ENCODE measurements around the gene CYGB. TPM values are rescaled to one million over a fixed set of nuclear protein-coding genes. Genes with fewer than 3 reads are reported as not detected.

Gene CYGB
- 1.1 and 2.0 TPM in 2 replicates for total RNA-seq (2014; rRNA removed; shearing (Covaris generic))

DNA sequence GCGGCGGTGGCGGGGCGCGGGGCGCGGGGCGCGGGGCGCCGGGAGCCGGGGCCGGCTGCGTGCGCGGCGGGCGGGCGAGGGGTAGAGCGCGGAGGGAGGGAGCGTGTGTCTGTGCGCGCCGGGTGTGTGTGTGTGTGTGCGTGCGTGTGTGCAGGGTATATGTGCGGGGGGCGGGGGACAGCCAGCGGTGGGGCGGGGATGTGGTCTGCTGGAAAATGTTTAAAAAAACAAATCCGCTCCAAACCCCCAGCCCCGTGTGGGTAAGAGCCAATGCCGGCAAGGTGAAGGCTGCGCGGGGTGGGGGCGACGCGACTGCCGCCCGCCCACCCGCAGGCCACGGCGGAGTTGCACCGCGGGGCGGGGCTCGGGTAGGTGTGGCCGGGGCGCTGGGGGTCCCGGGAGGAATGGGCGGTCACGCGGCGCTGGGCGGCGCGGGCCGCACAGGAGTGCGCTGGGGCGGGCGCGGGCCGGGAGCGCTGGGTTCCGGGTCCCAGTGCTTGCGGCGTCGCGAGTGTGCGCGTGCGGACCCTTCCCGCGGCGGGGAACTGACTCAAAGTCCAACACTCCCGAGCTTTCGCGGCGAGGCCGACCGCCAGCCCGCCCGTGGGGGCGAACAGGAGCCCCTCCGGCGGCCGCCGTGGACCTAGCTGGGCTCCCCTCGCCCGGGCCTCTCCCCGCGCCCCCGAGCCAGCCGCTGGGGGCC lies at the start of gene CYGB:
CYGB (minus strand) TSS at position 132 of the 703 bp plus-strand sequence. CDS start 167 bp downstream, outside the sequence.
- DNase-seq (ENCODE audit: low read depth) = peak; percentile 11

DNA sequence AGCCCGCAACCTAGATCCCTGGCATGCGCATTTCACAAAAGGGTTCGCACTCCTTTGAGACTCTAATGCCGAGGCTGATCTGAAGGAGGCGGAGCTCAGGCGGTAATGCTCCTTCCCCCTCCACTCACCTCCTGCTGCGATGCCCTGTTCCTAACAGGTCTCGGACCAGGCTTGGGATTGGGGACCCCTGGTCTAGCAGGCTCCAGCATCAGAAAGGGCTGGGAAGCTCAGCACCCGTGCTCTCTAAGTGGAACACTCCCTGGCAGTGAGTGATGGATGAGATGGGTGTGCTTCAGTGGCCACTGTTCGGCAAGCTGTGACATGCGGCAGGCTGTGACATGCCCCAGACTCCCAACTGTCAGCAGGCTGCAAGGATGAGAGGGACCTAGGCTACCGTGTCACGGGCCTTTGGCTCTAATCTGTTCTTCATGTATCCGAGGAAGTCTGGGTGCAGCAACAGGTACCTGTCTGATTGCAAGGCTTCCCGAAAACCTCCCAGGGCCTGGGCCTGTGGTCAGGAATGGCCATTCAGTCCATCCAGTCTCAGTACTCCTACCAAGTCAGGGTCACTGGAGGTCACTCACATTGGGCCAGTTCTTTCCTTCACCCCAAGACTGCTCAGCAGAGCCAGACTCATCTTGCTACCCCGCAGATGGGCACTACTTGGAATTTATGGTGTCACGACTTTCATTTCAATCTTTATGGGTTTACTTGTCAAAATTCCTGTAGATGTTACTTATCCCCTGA lies 49.4 kb upstream of the CYGB start:
- DNase-seq (ENCODE audit: low read depth) = no peak

DNA sequence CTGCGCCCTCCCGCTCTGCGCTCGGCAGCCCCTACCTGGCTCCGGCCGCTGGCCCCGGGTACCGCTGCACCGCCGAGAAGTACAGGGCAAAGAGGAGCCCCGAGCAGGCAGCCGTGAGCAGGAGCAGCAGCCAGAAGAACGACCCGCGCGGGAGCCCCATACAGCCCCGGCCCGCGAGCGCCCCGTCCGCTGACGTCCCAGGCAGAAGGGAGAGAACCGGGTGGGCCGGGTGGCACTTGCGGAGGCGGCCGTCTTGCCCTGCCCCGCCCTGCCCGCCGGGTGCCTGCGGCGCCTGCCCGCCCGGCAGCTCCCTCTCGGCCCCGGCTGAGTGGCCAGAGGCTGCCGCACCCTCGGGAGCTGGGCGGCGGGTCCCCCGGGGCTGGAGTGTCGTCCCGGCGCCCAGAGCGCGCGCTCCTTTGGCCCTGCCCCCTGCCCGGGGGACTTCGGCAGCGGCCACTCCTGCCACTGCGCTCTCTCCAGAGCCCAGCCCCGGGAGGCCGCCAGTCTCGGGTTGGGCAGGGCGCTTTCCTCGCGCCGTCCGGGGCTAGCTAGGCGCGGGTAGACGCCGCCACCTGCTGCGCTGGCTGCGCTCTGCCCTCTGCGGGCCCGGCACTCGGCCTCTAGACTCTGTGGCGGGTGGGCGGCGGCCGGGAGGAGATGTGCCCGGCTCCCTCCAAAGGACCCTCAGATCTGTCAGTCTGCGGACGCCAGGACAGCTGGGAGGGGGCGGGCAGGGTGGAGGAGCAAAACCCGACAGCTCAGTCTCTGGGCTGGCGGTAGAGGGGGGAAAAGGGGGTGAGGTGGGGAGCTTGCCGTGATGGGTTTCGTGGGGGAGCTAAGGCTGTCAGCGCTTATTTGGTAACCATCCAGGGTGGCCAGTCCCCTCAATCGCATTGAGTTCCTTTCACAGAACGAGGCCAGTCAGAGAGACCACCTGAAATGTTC lies 48.4 kb upstream of the CYGB start, which contains the start of gene ST6GALNAC2:
ST6GALNAC2 (minus strand) TSS at position 212 of the 945 bp plus-strand sequence; CDS start at position 160, 52 bp downstream.
- DNase-seq (ENCODE audit: low read depth) = peak; percentile 73

GRCh38 chr17:76585033-76585648 lies 47.6 kb upstream of the CYGB start:
- DNase-seq (ENCODE audit: low read depth) = peak; percentile 37

- DNase-seq (ENCODE audit: low read depth) = no peak
These were observed 47.0 kb upstream of the CYGB start for GRCh38 chr17:76584427-76585032.

GRCh38 chr17:76582660-76583059 lies 45.2 kb upstream of the CYGB start:
- DNase-seq (ENCODE audit: low read depth) = no peak

DNA sequence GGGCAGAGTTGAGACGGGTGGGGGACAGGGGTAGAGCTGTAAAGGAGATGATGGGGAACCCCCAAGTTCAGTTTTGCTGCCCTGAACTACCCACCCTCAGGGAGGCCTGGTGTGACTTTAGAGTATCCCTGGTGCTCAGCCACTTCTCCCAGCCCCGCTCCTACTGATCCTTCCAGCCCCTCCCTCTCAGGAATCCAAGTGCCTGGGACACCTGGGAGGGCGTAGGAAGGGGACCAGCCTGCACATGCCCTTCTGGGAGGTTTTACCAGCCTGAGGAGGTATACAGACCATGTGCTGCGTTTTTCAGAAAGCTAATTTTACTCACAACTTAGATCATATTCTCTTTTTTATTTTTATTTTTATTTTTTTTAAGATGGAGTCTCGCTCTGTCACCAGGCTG lies 44.0 kb upstream of the CYGB start:
- DNase-seq (ENCODE audit: low read depth) = no peak

GRCh38 chr17:76579281-76579680 lies 41.8 kb upstream of the CYGB start:
- no peak for DNase-seq (ENCODE audit: low read depth)

- DNase-seq (ENCODE audit: low read depth) = no peak
These were observed 40.9 kb upstream of the CYGB start for GRCh38 chr17:76578376-76578775.

DNA sequence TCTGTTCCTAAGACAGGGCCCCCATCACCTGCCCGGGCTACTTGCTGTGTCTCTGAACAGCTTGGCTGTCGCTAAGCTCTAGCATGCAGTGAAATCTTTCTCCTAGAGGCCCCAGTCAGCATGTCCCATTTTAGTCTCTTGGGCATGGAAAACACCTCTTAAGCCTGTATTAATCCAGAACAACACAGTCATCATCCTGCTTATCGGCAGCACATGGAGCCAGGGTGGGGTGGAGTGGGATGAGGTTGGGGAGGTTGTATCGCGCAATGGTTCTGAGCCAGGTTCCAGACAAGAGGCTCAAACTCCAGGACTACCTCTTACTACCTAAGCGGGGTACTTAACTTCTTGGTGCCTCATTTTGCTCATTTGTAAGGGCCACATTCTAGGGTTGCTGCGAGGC lies 40.4 kb upstream of the CYGB start:
- no peak for DNase-seq (ENCODE audit: low read depth)

GRCh38 chr17:76576189-76576588 lies 38.7 kb upstream of the CYGB start:
- no peak for DNase-seq (ENCODE audit: low read depth)

GRCh38 chr17:76575570-76575969 lies 38.1 kb upstream of the CYGB start:
- peak; percentile 43 for DNase-seq (ENCODE audit: low read depth)

GRCh38 chr17:76574166-76574565 lies 36.7 kb upstream of the CYGB start:
- no peak for DNase-seq (ENCODE audit: low read depth)

GRCh38 chr17:76573096-76573495 lies 35.6 kb upstream of the CYGB start:
- DNase-seq (ENCODE audit: low read depth) = no peak

DNA sequence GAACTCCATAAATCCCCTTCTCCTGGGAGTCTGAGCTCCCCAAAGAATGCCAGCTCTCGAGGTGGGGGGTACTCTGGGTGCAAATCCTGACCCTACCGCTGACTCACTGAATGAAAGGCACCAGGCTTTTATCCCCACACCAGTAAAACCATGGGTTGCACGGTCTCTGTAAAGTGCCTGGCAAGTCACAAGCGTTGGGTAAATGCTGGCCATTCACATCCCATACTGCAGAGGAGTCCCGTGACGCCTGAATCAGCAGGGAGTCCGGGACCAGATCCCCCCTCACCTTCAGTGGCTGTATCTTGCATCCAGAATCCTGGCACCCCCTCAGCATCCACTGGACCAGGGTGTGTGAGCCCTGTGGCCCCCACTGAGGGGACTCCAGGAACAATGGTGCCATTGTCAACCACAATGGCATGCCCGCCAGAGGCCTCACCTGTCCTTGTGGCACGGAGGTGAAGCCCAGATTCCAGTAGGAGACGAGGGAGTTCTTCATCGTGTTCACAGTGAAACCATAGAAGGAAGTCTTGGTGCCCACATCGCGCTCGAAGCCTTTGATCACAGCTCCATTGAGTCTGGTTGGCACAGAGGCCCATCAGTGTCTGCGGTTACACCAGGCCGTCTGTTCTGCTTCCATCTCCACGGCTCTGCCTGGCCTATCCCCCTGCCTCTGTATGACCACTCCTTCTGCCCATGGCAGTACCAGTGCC lies 34.8 kb upstream of the CYGB start:
- DNase-seq (ENCODE audit: low read depth) = no peak

DNA sequence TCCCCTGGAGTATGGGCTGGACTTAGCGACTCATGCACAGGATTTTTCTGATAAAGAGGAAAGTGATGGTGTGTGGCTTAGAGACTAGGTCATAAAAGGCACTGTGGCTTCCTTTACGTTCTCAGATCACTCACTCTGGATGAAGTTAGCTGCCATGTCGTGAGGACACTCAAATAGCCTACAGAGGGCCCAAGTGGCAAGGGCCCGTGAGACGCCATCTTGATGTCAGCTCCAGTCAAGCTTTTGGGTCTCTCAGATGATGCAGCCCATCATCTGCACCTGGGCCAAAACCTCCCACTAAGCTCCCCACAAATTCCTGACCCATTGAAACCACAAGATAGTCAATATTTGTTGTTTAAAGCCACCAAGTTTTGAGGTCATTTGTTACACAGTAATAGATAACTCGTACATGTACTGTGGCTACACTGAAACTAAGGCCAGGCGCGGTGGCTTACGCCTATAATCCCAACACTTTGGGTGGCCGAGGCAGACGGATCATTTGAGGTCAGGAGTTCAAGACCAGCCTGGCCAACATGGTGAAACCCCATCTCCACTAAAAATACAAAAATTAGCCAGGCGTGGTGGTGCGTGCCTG lies 33.5 kb upstream of the CYGB start:
- no peak for DNase-seq (ENCODE audit: low read depth)

GRCh38 chr17:76570457-76570856 lies 32.9 kb upstream of the CYGB start:
- DNase-seq (ENCODE audit: low read depth) = no peak

- peak; percentile 62 for DNase-seq (ENCODE audit: low read depth)
These were observed 32.2 kb upstream of the CYGB start for GRCh38 chr17:76569607-76570279.

- no peak for DNase-seq (ENCODE audit: low read depth)
These were observed 31.3 kb upstream of the CYGB start for GRCh38 chr17:76568811-76569221.

All from RPMI7951 (cell line).